HG02623 (cell line): ENCODE data around the gene ANKRD37.

ENCODE experiments used
- ATAC-seq: cut with Tn5 transposase; IDR thresholded peaks from one replicate; pipeline ENCODE4 v1.9.1; 2021; ENCODE audit warnings: moderate library complexity; ENCODE audit not compliant: unreplicated experiment

Gene ANKRD37

GRCh38 chr4:185412412-185412811 lies 15.8 kb downstream of the ANKRD37 start:
- no peak for ATAC-seq

GRCh38 chr4:185416955-185417354 lies 20.3 kb downstream of the ANKRD37 start:
- no peak for ATAC-seq

GRCh38 chr4:185421366-185422124 lies 24.9 kb downstream of the ANKRD37 start:
- no peak for ATAC-seq

- no peak for ATAC-seq
Observed at GRCh38 chr4:185424905-185425646, 28.4 kb downstream of the ANKRD37 start.

- peak; percentile 90 for ATAC-seq
Observed at GRCh38 chr4:185425647-185426352, 29.2 kb downstream of the ANKRD37 start, which contains the start of gene UFSP2. UFSP2 (minus strand) TSS chr4:185425964; CDS start chr4:185425868, 96 bp downstream.

GRCh38 chr4:185426960-185427688 lies 30.5 kb downstream of the ANKRD37 start:
- no peak for ATAC-seq

GRCh38 chr4:185429660-185430059 lies 33.0 kb downstream of the ANKRD37 start:
- no peak for ATAC-seq

GRCh38 chr4:185435466-185435865 lies 38.8 kb downstream of the ANKRD37 start:
- ATAC-seq = no peak

- ATAC-seq = no peak
Observed at GRCh38 chr4:185437809-185438208, 41.2 kb downstream of the ANKRD37 start.

- ATAC-seq = no peak
Observed at GRCh38 chr4:185441479-185441878, 44.8 kb downstream of the ANKRD37 start.

- ATAC-seq = no peak
Observed at GRCh38 chr4:185445209-185445608, 48.6 kb downstream of the ANKRD37 start.
